NCI-H460 (cell line): ENCODE data around the gene NEURL1. TPM values are rescaled to one million over a fixed set of nuclear protein-coding genes. Genes with fewer than 3 reads are reported as not detected.

ENCODE experiments used
- DNase-seq: peaks from one replicate; pipeline ENCODE4 v3.0.0-alpha.2; 2016; ENCODE audit warnings: low read depth; ENCODE audit errors: extremely low read depth
- total RNA-seq: library from RNA; depleted of rRNA; stranded (reverse); fragments of >200 nt; shearing (Covaris generic); gene quantifications from 2 replicates; pipeline ENCODE4 v1.2.3, GENCODE V29; 2014

Gene NEURL1
- total RNA-seq, 1 experiment from 2014 or later = not detected

- DNase-seq = no peak
Measured at GRCh38 chr10:103543617-103544525, 50.4 kb downstream of the NEURL1 start.

GRCh38 chr10:103544657-103545310 lies 51.3 kb downstream of the NEURL1 start:
- DNase-seq = no peak

DNA sequence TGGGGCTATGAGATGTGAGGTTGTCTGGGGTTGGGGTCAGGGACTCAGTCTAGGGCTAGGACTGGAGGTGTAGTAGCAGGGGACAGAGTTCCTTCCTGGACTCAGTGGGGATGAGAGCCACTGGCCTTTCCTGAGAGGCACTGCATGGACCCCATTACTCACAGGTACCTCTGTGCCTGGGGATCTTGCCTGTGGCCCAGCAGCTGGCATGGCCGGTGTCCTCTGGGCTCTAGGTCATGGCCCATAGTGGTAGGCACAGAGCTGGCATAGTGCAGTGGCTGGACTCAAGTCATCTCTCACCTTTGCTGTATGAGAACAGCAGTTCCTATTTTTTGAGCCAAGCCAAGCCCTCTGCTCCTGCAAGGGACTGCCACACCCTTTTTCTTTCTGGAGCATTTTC lies 51.9 kb downstream of the NEURL1 start:
- no peak for DNase-seq

DNA sequence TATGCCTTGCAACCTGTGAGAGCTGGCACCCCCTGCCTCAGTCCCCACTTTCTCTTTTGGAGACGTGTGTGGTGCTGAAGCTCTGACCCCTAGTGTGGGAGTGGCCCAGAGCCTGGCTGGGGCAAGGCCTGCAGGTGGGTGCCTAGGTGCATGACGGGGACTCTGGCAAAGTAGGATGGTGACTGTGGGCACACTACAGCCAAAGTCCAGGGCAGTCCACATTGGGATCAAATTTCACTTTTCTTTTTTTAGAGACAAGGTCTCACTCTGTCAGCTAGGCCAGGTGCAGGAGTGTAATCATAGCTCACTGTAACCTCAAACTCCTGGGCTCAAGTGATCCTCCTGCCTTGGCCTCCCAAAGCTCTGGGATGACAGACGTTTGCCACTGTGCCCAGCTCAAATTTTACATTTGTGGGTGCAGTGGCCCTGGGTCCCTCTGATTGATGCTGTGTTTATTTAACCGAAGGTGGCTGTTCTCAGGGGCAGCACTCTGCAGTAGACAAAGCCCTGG lies 52.3 kb downstream of the NEURL1 start:
- no peak for DNase-seq

DNA sequence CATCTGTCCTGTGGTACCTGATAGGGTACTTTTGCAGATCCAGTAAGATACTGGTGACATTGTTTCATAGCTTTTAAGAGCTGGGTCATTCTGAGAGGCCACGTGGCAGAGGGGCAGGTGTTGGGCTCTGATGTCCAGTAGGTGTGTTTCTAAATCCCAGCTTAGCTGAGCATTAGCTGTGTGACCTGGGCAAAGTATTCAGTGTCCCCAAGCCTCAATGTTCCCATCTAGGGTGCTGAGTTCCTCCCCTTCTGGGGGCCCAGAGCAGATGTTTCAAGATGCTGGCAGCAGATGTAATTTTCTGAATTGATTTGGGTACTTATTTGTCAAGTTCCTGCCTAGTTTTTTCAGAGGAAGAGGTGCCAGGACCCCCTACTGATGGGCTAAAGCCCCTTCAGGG lies 52.9 kb downstream of the NEURL1 start:
- no peak for DNase-seq

- no peak for DNase-seq
Measured at GRCh38 chr10:103547391-103547946, 54.0 kb downstream of the NEURL1 start.

GRCh38 chr10:103548006-103548405 lies 54.5 kb downstream of the NEURL1 start:
- no peak for DNase-seq

GRCh38 chr10:103548581-103549348 lies 55.3 kb downstream of the NEURL1 start:
- no peak for DNase-seq

DNA sequence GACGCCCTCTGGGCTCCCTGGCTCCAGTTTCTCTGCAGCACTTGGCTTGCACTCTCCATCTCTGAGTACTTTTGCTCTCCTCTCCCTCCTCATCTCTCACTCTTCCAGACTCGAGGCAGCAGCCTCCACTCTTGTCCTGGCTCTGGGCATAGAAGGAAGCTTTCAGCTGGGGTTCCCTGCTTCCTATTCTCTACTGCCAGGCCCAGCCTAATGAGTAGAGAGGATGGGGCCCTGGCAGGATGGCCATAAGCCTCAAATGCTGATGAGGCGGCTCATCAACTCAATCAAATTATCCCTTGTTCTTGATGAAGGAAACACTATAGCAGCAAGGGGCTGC lies 55.8 kb downstream of the NEURL1 start:
- DNase-seq = no peak

DNA sequence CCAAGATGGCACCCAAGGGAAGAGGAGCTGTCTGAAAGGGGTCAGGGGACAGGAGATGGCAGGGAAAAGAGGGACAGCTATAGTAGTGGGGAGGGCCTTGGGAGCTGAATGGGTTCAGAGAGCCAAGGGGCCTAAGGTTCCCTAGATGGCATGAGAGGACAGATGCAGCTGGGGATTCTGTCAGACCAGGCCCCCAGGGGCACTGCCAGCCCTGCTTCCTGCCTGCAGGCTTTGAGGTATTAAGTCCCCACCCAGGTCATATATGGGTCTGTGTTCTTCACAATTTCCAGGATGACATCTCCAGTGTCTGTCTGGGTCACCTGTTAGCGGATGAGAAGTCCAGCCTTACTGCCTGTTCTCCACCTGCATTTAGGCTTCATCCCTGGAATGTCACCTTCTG lies 56.7 kb downstream of the NEURL1 start:
- no peak for DNase-seq

DNA sequence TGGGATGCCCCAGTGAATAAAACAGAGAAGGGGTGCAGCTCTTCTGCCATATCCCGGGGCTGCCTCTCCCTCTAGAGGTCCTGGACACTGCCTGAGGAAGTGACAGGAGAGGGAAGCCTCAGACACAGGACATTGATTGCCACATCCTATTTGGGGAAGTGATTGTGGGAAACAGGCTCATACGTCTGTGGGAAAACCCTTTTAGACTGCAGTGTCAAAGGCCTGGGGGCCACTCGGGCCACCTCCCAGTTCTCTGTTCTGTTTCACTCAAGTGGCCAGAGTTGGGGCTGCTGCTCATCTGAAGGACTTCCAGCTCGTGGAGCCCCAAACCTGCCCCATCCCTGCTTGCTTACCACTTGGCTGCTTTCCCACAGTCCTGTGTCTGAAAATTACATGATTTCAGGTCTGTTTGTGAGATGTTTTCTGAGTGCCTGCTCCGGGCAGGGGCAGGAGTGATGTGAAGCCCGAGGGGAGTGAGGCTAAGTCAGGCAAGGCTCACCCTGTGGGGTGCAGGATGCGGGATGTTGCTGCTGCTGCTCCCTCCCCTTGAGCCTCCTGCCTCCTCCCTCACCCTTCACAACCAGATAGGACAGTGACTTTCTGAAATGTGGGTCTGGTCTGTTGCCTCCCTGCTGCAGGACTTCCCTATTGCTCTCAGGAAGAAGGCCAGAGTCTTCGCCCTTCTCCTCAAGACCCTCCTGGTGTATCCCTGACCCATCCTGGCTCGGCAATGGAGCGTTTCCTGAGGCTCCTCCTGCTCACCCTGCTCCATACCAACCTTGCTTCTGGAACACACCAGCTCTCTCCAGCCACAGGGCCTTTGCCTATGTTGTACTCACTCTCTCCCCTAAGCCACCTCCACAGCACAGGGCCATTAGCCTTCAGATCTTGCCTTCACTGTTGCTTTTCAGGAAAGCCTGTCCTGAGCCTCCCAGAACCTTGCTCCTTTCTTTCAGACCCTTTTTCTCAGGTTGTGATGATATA lies 58.4 kb downstream of the NEURL1 start:
- DNase-seq = no peak

GRCh38 chr10:103552856-103553742 lies 59.6 kb downstream of the NEURL1 start:
- no peak for DNase-seq

DNA sequence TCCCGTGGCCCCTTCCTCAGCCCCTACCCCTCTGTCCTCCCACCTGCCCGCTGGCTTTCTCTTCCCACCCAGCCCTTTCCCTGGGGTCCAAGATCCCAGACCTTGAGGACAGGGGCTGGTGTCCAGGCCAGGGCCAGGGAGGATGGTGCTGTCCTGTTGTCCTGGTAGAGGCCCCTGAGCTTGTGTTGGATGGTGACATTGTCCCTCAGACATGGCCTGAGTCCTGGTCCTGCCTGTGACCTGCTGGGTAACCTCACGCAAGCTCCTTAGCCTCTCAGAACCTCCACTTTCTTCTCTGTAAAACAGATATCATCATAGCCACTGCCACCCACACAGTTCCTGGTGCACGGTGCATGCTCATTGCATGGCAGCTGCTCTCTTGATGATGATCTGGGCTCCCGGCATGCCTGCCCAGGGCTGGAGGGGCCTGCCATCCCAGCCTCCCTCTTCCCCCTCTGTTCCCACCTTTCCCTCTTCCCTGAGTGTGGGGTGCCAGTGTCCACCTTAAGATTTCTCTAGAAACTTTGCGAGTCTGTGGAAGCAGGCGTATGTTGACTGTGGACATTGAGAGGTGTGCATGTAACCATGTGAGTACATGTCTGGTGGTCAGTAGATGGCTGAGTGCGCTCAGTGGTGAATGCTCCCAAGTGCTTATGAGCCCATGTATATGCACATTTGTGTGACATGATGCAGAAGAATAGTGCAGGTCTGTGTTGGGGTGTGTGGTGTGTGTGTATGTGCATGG lies 60.4 kb downstream of the NEURL1 start:
- DNase-seq = no peak

- peak; percentile 38 for DNase-seq
Measured at GRCh38 chr10:103554488-103555324, 61.2 kb downstream of the NEURL1 start.

GRCh38 chr10:103555325-103555649 lies 61.8 kb downstream of the NEURL1 start:
- DNase-seq = no peak

DNA sequence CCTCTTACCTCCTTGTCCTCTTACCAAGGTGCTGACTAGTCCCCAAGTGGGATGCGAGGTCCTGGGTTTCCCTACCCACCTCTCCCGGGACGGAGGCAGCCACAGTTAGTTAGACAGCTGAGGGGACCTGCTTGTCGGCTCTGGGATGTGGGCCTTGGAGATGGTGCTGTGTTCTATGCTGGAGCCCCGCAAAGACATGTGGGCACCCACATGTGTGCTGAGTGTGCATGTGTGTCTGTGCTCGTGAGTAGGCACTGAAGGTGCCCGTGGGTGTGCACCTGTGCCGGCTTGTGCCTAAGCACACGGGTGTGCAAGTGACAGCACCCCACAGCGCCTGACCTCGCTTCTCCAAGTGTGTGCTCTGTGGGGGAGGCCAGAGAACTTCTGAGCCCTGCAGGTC lies 62.2 kb downstream of the NEURL1 start:
- DNase-seq = no peak

DNA sequence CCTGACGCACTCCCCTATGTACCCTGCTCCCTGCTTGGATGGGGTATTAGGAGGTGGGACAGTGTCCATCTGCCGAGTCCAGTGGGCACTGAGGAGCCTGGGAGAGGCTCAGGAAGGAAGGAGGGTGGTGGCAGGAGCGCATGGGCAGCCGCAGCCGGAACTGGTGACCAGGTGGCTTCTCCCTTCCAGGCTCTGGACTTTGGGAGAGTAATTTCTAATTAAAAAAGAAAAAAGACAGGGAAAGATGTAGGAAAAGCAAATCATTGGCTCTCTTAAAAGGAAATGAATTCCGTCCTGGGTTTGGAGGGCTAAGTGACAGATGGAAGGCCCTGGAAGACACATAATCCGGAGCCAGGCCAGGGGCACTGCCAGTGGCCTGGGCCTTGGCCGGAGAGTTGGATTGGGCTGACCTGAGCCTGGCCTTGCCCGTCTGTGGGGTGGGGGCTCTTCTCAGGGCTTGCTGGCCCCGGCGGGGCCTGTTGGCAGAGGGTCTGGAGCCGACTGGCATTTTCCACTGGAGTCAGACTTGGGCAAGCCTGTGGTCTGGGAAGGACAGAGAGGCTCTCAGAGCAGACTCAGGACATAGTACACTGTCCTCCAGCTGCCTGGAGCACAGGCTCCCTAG lies 63.0 kb downstream of the NEURL1 start:
- DNase-seq = no peak
